GM11168 (cell line): ENCODE data around the gene SLC25A13.

ENCODE experiments used
- in situ Hi-C: fragments of 300-500 bp; cut with MboI; formaldehyde crosslinking; loops from one replicate; pipeline ENCODE4 v1.12.0; 2022; ENCODE audit warnings: low sequenced_read_pairs; ENCODE audit not compliant: unreplicated experiment

Gene SLC25A13

DNA sequence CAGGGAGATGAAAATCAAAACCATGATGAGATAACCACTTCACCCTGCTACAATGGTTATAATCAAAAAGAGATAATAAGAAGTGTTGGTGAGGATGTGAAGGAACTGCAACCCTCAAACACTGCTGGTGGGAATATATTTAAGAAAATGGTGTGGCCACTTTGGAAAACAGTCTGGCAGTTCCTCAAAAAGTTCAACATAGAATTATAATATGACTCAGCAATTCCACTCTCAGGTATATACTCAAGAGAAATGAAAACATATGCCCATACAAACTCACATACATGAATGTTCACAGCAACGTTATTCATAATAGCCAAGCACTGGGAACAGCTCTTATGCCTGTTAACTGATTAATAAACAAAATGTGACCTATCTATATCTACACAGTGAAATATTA, 104.8 kb downstream of the SLC25A13 start:
- in situ Hi-C loops: no loop called here

- in situ Hi-C loops: no loop called here
These were observed 105.5 kb downstream of the SLC25A13 start for GRCh38 chr7:96216373-96216772.

DNA sequence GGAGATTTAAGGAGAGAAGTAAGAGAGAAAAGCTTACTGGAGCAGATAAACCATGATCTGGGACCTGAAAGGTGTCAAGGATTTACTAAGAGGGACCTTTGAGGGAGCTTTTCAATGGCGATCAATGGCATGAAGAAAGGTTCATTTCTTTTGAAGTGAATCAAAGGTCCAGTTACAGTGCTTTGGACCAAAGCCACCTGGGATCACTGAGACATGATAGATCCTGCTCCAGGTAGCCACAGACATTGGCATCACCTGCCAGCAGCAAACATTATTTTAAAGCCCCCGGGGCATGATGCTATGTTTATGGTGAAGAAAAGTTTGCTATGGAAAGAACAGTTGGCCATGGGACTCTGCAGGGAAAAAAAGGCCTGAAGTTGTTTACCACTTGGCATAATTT, 109.4 kb downstream of the SLC25A13 start:
- in situ Hi-C loops: no loop called here

- in situ Hi-C loops: no loop called here
These were observed 109.9 kb downstream of the SLC25A13 start for GRCh38 chr7:96211954-96212353.

- in situ Hi-C loops: no loop called here
These were observed 116.2 kb downstream of the SLC25A13 start for GRCh38 chr7:96205665-96206064.

DNA sequence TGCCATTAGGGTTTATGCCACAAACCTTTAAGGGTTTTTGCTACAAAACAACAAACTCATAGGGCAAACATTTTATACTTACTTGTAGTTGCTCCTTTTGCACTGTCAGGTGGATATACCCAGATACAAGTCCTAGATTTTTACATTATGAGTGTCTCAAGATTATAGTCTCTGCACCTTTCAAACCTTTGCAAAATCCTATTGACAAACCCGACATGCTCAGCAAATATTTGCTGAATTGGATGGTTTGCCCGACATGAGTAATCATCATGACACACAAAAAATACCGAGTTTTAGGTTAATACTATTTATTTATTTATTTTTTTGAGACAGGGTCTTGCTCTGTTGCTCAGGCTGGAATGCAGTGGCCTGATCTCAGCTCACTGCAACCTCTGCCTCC, 117.3 kb downstream of the SLC25A13 start:
- in situ Hi-C loops: no loop called here

- in situ Hi-C loops: no loop called here
These were observed 118.1 kb downstream of the SLC25A13 start for GRCh38 chr7:96203786-96204185.

- in situ Hi-C loops: no loop called here
These were observed 119.8 kb downstream of the SLC25A13 start for GRCh38 chr7:96202102-96202501.

DNA sequence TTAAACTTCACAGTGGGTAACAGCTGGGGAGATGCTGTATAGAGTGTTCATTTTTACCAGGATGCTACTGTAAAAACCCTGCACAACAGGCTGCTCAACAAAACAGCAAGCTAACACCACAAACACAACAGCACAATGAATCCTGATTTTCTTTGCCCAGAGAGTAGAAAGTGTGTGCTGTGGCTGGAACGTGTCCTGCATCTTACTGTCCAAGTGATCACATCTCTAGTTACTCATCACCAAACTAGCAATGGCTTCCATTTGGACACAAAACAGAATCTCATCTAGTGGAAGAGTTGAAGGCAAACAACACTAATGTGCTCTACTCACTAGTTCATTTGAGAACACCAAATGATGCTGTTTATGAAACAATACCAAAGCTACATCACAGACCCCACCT, 121.2 kb downstream of the SLC25A13 start:
- in situ Hi-C loops: no loop called here

DNA sequence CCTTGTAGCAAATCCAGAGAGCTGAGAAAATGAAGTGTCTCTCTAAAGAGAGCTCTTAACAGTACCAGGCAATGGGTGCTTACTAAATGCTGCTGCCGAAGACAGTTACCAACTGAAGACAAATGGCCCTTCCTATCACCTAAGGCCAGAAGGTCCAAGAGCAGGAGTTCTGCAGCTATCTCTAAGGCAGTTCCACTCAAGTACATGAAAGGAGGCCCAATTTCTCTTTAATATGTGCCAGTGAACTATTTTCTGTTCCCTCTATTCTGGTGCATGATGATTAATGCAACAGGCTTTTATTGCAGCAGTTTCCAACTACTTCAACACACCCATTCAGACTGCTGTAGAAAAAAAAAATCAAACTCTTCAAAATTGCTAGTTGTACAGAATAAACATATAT, 122.5 kb downstream of the SLC25A13 start:
- in situ Hi-C loops: no loop called here

DNA sequence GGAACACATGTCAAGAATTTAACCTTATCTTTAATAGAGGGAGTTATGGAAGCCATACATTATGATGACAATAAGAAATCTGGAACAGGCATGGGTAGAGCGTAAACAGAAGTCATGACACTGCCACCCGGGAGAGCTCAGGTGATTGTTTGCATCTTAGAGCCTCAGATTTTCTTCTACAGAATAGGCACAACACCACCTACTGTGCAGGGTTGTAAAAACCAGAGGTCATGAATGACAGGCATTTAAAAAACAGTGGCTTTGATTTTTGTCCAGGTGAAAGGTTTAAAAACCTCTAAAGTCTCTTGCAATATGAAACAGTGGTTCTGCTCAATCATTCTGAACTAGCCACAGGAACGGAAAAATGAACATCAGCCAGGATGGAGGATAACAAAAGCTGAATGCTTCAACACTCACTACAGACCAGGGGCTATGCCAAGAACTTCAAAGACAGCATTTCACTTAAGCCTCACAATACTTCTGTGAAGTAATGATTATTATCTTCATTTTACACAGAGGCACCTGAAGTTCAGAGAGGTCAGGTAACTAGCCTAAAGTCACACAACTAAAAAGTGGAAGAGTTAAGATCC, 123.8 kb downstream of the SLC25A13 start:
- in situ Hi-C loops: no loop called here

DNA sequence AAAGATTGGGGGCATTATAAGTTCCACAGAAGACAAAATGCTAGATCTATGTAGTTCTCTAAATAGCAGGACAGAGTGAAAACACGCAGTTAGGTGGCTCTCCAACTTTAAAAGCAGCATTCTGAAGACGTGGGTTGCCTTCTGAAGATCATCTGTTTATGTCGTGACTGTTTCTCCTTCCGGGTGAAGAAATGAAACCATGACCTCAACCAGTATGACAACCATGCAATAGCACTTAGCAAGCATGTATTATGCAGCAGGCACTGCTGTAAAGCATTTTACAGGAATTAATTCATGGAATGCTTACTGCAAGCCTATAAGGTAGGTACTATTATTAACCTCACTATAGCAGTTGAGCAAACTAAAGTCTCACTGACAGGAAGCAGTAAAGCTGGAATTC, 125.2 kb downstream of the SLC25A13 start:
- in situ Hi-C loops: no loop called here

GRCh38 chr7:96189129-96189820, 132.6 kb downstream of the SLC25A13 start:
- in situ Hi-C loops: no loop called here

DNA sequence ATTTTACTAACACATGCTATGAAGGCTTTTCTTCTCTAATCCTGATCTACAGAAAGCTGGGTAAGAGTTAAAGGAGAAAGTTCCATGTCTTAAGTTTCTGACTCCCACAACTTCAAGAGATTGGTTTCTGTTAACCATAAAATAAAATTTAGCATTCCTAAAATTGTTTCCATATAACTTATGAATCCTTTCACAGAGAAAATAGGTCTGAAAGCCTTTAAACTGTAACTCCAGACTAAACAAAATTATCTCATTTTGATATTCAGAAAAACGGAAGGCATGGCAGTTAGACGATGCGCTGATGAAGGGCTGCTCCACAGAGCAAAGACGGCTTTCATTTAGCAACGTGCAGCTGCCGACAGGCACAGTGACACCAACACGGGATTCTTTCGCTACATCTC, 133.3 kb downstream of the SLC25A13 start:
- in situ Hi-C loops: no loop called here

DNA sequence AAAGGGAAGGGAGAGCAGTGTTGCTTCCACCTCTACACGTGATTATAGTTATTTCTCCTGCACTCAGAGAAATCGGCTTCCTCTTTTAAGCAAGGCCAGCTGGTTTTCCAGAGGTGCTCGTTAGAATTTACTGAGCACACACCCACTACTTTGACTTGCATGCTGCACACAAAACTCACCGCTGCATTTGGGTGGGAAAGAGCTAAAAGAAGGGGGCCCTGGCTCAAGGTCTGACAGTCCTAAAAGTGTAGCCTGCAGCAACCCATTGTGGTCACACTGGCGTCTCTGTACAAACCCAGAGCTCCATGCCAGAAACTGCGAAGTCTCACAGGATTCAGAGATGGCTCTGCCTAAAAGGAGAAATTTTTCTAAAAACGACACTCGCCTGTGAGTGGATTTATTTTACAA, 133.7 kb downstream of the SLC25A13 start:
- in situ Hi-C loops: no loop called here

DNA sequence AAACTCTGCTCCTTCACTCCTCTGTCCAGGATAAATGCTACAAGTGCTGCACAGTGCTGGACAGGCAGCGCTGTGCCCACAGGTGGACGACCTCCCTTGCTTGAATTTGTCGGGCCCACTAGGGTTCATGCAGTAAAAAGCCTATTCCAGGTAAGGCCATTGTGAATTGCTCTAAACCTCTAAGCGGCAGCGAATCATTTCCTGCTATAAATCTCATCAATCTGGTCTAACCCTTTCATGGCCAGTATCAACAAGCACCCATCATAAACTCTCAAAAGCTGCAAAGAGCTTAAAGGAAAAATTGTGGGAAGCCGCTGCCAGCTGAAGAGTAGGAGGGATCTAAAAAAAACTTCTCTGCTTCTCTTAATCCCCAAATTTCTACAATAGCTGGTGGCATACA, 134.2 kb downstream of the SLC25A13 start:
- in situ Hi-C loops: no loop called here

DNA sequence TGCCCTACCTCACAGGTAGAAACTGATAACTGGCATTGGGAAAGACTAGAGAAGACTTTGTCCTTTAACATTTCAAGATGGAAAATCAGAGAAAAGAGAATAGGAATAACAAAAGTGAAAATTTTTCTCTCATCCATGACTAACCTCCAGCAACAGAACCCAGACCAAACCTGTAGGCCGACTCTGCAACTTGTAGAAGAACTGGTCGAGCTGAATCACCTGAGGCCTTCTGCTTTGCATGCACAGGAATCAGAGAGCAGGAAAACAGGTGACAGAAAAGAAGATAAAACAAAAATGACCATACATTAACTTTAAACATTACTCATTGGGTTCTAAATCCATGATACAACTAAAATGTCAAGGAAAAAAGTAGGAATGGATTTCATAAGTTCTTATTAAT, 137.1 kb downstream of the SLC25A13 start:
- in situ Hi-C loops: no loop called here

GRCh38 chr7:96183163-96183670, 138.7 kb downstream of the SLC25A13 start:
- in situ Hi-C loops: no loop called here

- in situ Hi-C loops: no loop called here
These were observed 139.3 kb downstream of the SLC25A13 start for GRCh38 chr7:96182424-96183158.

DNA sequence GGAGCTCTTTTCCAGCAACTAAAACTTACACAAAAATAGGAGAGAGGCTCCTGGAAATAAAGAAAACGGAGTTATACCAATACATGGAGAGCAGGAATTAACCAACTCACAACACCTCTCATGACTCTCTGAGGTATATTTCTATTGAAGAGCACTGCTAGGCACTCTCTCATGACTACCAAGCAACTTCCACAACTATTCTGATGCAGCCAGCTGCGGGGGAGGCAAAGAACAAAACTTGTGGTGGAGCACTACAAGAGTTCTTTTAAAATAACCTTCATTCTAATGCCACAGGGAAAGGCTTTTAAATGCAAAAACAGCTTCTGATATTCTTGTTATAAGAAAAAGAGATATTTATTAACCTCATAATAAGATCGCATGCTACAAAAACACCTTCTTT, 140.7 kb downstream of the SLC25A13 start:
- in situ Hi-C loops: no loop called here

DNA sequence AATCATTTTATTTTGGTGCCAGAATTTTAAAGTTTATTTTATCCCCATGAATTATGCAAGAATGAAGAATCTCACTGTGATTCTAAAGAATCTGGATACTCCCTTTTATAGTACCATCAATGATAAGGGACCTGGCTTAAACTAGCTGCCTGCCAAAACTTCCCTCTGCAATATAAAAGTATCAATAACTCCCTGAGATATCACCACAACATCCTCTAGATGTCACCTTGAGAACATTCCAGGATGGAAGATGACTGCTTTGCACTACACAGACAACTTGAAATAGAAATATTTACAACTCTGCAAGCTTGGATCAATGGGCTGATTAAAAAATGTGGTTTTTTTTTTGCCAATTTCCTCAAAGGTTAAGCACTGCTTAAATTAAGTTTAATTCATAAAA, 142.1 kb downstream of the SLC25A13 start:
- in situ Hi-C loops: no loop called here
